ENCODE data around the gene FGB. TPM values are rescaled to one million over a fixed set of nuclear protein-coding genes. Genes with fewer than 3 reads are reported as not detected.

The FGB gene
- polyA plus RNA-seq, 2 of the 4 experiments (the other 2 are of a cell fraction): 13.8 to 169 TPM

DNA sequence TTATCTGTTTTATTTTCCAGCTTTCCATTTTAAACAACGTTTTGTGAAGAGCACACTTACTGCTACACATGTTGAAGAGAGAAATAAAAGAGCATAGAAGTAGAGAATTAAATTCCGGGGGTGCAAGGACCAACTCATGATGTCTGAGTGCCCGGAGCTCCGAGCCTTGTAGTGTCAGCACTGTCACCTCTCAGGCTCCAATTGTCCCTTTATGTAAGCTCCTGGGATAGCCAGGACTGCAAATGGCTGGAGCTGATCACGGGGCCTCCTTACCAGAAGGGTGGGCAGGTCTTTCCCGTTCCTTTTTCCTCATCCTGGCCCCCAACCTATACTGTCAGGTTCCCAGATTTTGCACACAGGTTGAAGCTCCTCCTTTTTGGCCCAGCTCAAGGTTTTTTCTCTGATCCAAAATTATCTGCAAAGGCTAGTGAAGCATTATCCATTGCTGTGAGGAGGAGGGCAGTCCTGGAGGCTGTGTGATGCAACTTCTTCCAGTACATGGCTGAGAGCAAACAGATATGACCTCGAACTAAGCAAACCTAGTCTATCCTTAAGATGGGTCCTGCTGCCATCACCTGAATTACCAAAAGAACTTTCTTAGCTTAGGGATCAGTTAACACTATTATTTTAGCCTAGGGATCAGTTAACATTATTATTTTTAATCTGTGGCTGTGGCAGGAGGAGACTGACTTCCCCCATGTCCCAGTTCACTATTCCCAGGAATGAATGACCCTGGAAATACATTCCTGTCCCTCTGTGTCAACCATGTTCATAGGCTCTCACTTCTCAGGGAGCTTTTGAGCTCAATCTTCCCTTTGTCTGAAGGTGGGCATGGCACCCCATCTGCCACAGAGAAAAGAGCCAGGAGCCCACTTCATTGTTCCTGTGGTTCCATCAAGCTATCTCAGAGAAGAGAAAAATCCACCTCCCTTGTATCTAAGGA is 49.9 kb downstream of the FGB start, which contains the start of gene FGG:
TSS of gene FGG (minus strand) at position 185 of the 943 bp plus-strand sequence. CDS start at position 138, 47 bp downstream.
- Histone ChIP-seq H3K4me3 (peak within 1 kb of the TSS; percentile 24), H3K27ac (peak within 1 kb of the TSS; percentile 73 to 80), H3K4me2 (peak within 1 kb of the TSS; percentile 69), H3K4me1 (peaks cover 55% of the 10 kb centered on the region), H3K9me3 (no peaks in the 10 kb centered on the region)
- FAIRE-seq (no peak), DNase-seq (ENCODE audit: low read depth in 1 of 2, low spot score in 1 of 2) (peak in 1 of 2 experiments; percentile 42), ATAC-seq (peak; percentile 66 to 92; a peak in 5 of 6 replicates)
- ChIA-PET CTCF (interaction anchor here (0.8 to 2.3 kb wide), 6 partner anchors 10 to 61 kb away, joined by 3 to 10 read pairs (median 5); partner anchors contain the start of gene FGB), POLR2A (interaction anchor here (0.5 kb wide), 1 partner anchor 10 kb away, joined by 6 read pairs; no protein-coding TSS in a partner anchor)
- TF ChIP-seq, protein P1, sequence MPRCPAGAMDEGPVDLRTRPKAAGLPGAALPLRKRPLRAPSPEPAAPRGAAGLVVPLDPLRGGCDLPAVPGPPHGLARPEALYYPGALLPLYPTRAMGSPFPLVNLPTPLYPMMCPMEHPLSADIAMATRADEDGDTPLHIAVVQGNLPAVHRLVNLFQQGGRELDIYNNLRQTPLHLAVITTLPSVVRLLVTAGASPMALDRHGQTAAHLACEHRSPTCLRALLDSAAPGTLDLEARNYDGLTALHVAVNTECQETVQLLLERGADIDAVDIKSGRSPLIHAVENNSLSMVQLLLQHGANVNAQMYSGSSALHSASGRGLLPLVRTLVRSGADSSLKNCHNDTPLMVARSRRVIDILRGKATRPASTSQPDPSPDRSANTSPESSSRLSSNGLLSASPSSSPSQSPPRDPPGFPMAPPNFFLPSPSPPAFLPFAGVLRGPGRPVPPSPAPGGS (IDR thresholded peaks at IDR 0.05): no peak
- TF ChIP-seq PHF8 (IDR thresholded peaks at IDR 0.05; ENCODE audit: borderline replicate concordance, low read depth): no peak
- TF ChIP-seq JUN (IDR thresholded peaks at IDR 0.05): no peak
- no peak for TF ChIP-seq RAD21 (conservative IDR thresholded peaks at IDR 0.05 in 1 of 2, IDR thresholded peaks at IDR 0.05 in 1 of 2)
- no peak for TF ChIP-seq NPAS2 (CRISPR knock-in tag; IDR thresholded peaks at IDR 0.05; ENCODE audit: borderline replicate concordance)
- peak; percentile 16 to 72; a peak in 2 of 4 replicates for TF ChIP-seq CEBPB (IDR thresholded peaks at IDR 0.05)
- TF ChIP-seq, protein P2, sequence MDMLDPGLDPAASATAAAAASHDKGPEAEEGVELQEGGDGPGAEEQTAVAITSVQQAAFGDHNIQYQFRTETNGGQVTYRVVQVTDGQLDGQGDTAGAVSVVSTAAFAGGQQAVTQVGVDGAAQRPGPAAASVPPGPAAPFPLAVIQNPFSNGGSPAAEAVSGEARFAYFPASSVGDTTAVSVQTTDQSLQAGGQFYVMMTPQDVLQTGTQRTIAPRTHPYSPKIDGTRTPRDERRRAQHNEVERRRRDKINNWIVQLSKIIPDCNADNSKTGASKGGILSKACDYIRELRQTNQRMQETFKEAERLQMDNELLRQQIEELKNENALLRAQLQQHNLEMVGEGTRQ (IDR thresholded peaks at IDR 0.05): 0 out of 2 replicates have a peak, but pooled peaks have one; percentile 13
- TF ChIP-seq SREBF2 (IDR thresholded peaks at IDR 0.05): no peak
- no peak for TF ChIP-seq POLR2AphosphoS2 (conservative IDR thresholded peaks at IDR 0.05; ENCODE audit: low read length)
- no peak for TF ChIP-seq RFX5 (IDR thresholded peaks at IDR 0.05)
- TF ChIP-seq FOSB (CRISPR knock-in tag; IDR thresholded peaks at IDR 0.05): no peak
- 8% methylated on average over 7 of the region's 7 CpGs for WGBS (ENCODE audit: missing lambda C conversion rate)

DNA sequence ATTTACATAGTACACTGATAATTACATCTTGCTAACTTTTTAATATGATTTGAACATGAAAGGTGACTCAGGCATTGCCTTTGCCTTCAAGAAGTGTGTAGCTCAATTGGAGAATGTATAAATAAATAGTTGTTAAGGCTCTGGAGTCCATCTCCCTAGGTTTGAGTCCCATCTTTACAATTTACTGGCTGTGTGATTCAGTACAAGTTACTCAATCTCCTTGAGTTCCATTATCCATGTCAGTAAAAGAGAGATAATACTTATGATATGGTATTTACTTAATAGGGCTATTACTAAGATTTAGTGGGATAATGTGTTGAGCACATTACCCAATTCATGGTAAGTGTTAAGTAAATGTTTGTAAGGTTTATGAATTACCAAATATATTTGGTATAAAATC is 51.5 kb downstream of the FGB start:
- peak overlapping the region in 1 of 2 experiments; percentile 58; a peak in 2 of 6 replicates for H3K27ac ChIP-seq
- ChIA-PET POLR2A (interaction anchor here (0.5 kb wide), 1 partner anchor 19 kb away, joined by 3 read pairs; no protein-coding TSS in a partner anchor), CTCF (interaction anchor here (0.9 to 2.3 kb wide), 5 partner anchors 11 to 62 kb away, joined by 3 to 11 read pairs (median 7); no protein-coding TSS in a partner anchor)
- no peak for TF ChIP-seq EHF (CRISPR knock-in tag; IDR thresholded peaks at IDR 0.05)
- TF ChIP-seq, protein P3, sequence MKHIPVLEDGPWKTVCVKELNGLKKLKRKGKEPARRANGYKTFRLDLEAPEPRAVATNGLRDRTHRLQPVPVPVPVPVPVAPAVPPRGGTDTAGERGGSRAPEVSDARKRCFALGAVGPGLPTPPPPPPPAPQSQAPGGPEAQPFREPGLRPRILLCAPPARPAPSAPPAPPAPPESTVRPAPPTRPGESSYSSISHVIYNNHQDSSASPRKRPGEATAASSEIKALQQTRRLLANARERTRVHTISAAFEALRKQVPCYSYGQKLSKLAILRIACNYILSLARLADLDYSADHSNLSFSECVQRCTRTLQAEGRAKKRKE (CRISPR knock-in tag; IDR thresholded peaks at IDR 0.05; ENCODE audit: low read depth): no peak
- TF ChIP-seq HOXB13 (CRISPR knock-in tag; IDR thresholded peaks at IDR 0.05; ENCODE audit: low read depth): no peak
- no peak for TF ChIP-seq MAZ (IDR thresholded peaks at IDR 0.05; ENCODE audit: borderline replicate concordance, low read depth, low read length)
- peak; percentile 39; the same call in 1 of the 2 replicates for TF ChIP-seq GATA3 (IDR thresholded peaks at IDR 0.05; ENCODE audit: borderline replicate concordance)
- peak; percentile 30 to 31; a peak in 2 of 4 replicates for TF ChIP-seq CEBPB (IDR thresholded peaks at IDR 0.05)
- FAIRE-seq (no peak), ATAC-seq (no peak), DNase-seq (ENCODE audit: low read depth in 1 of 2, low spot score in 1 of 2) (no peak)
- peak overlapping the region; percentile 56; the same call in 2 of the 3 replicates for H3K4me2 ChIP-seq
- H3K4me1 ChIP-seq: peaks cover 64% of the 10 kb centered on the region
- H3K4me3 ChIP-seq: no peak overlapping the region
- no peaks in the 10 kb centered on the region for H3K9me3 ChIP-seq

DNA sequence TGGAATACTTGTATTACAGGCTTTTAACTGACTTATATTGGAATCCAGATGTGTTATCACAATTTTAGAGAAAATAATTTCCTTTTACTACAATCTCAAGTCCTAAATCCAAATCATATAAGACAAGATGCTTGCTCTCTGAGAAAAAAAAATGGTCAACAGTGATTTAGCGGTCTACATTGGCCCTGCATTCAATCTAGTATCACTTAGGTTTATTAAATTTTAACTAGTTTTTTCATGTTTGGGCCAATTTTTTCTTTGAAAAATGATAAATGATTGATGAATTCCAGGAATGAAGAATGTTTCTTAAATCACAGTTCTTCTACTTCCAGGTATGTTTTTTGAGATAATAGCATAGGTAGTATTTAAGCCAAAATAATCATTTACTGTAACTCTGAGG is 52.4 kb downstream of the FGB start:
- ChIA-PET POLR2A (no interaction called here), CTCF (interaction anchor here (1.0 to 2.3 kb wide), 3 partner anchors 12 to 63 kb away, joined by 4 to 11 read pairs (median 7); no protein-coding TSS in a partner anchor)
- 30% methylated on average over 1 of the region's 1 CpG for WGBS (ENCODE audit: missing lambda C conversion rate)
- H3K4me1 ChIP-seq: peaks cover 64% of the 10 kb centered on the region
- H3K4me2 ChIP-seq: peak overlapping the region; percentile 56
- ATAC-seq (no peak), DNase-seq (ENCODE audit: low read depth in 1 of 2, low spot score in 1 of 2) (no peak), FAIRE-seq (no peak)
- H3K27ac ChIP-seq: peak overlapping the region in 1 of 2 experiments; percentile 58; a peak in 4 of 6 replicates
- H3K9me3 ChIP-seq: no peaks in the 10 kb centered on the region
- H3K4me3 ChIP-seq: no peak overlapping the region
- TF ChIP-seq ZNF302 (CRISPR knock-in tag; IDR thresholded peaks at IDR 0.05) (no peak), EHF (CRISPR knock-in tag; IDR thresholded peaks at IDR 0.05) (no peak), KDM1A (IDR thresholded peaks at IDR 0.05; ENCODE audit: low read depth) (no peak), MAZ (IDR thresholded peaks at IDR 0.05; ENCODE audit: borderline replicate concordance, low read depth, low read length) (no peak), EHMT2 (IDR thresholded peaks at IDR 0.05; ENCODE audit: low read depth) (no peak), CEBPB (IDR thresholded peaks at IDR 0.05) (no peak), FOSB (CRISPR knock-in tag; IDR thresholded peaks at IDR 0.05) (no peak), RNF2 (IDR thresholded peaks at IDR 0.05; ENCODE audit: borderline replicate concordance, low read depth) (no peak)
- TF ChIP-seq, protein P4, sequence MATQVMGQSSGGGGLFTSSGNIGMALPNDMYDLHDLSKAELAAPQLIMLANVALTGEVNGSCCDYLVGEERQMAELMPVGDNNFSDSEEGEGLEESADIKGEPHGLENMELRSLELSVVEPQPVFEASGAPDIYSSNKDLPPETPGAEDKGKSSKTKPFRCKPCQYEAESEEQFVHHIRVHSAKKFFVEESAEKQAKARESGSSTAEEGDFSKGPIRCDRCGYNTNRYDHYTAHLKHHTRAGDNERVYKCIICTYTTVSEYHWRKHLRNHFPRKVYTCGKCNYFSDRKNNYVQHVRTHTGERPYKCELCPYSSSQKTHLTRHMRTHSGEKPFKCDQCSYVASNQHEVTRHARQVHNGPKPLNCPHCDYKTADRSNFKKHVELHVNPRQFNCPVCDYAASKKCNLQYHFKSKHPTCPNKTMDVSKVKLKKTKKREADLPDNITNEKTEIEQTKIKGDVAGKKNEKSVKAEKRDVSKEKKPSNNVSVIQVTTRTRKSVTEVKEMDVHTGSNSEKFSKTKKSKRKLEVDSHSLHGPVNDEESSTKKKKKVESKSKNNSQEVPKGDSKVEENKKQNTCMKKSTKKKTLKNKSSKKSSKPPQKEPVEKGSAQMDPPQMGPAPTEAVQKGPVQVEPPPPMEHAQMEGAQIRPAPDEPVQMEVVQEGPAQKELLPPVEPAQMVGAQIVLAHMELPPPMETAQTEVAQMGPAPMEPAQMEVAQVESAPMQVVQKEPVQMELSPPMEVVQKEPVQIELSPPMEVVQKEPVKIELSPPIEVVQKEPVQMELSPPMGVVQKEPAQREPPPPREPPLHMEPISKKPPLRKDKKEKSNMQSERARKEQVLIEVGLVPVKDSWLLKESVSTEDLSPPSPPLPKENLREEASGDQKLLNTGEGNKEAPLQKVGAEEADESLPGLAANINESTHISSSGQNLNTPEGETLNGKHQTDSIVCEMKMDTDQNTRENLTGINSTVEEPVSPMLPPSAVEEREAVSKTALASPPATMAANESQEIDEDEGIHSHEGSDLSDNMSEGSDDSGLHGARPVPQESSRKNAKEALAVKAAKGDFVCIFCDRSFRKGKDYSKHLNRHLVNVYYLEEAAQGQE (IDR thresholded peaks at IDR 0.05): no peak
- TF ChIP-seq, protein P3 (CRISPR knock-in tag; IDR thresholded peaks at IDR 0.05; ENCODE audit: low read depth): no peak

Data from A549 (cell line).